A549 (cell line): ENCODE results near the gene KLHL3. TPM values are rescaled to one million over a fixed set of nuclear protein-coding genes. Genes with fewer than 3 reads are reported as not detected.

ENCODE experiments used
- ATAC-seq, 2 experiments: fragments of 200-7000 bp in 1 of 2; fragments of >200 bp in 1 of 2; cut with Nextera tagmentation in 1 of 2; cut with Tn5 transposase in 1 of 2; 3 replicates each; pipeline versions ENCODE4 v1.8.0 to v1.9.1; 2018 to 2020; ENCODE audit warnings: mild to moderate bottlenecking in 1 of 2, moderate library complexity in 1 of 2
- CTCF ChIA-PET: fragments of 300-600 bp; sonication (Branson Sonifier 250); formaldehyde crosslinking; extraction: SDS; loops from one replicate; lab custom pipeline; 2021; ENCODE audit warnings: antibody characterized with exemption, inconsistent platforms; lab: Yijun Ruan, JAX
- POLR2A ChIA-PET: fragments of 350-600 bp; formaldehyde crosslinking; extraction: SDS; loops from one replicate; lab custom pipeline; 2021; ENCODE audit warnings: antibody characterized with exemption, inconsistent platforms; lab: Yijun Ruan, JAX
- DNase-seq, 2 experiments: peaks; one replicate each; pipeline versions ENCODE4 v3.0.0 to v3.0.0-alpha.2; 2011 to 2016; ENCODE audit warnings: low read depth in 1 of 2, low spot score in 1 of 2
- FAIRE-seq: peaks from 2 replicates; lab custom pipeline; 2011; peaks lifted over from hg19 to GRCh38; lab: Jason Lieb, UNC
- H3K27ac ChIP-seq, 2 experiments: fragments of >200 bp; sonication (Bioruptor Twin); formaldehyde crosslinking; 3 replicates each; pipeline ENCODE4 v1.5.1; 2016 to 2017
- H3K4me1 ChIP-seq: fragments of >200 bp; sonication (Bioruptor Twin); formaldehyde crosslinking; 3 replicates; pipeline ENCODE4 v1.6.1; 2016
- H3K4me2 ChIP-seq: fragments of >200 bp; sonication (Bioruptor Twin); formaldehyde crosslinking; 3 replicates; pipeline ENCODE4 v1.6.1; 2016
- H3K4me3 ChIP-seq: fragments of >200 bp; sonication (Bioruptor Twin); formaldehyde crosslinking; 3 replicates; pipeline ENCODE4 v1.5.1; 2016
- H3K9me3 ChIP-seq: fragments of >200 bp; sonication (Bioruptor Twin); formaldehyde crosslinking; 3 replicates; pipeline ENCODE4 v1.6.1; 2016
- BCL3 ChIP-seq: fragments of >200 bp; sonication (Bioruptor Twin); formaldehyde crosslinking; IDR thresholded peaks from 3 replicates; pipeline ENCODE4 v1.6.1; 2016
- CBX2 ChIP-seq: fragments of 200-600 bp; sonication (generic); IDR thresholded peaks from 2 replicates; pipeline ENCODE4 v1.6.1; 2016; ENCODE audit warnings: low read depth, mild to moderate bottlenecking, borderline replicate concordance
- CBX8 ChIP-seq: fragments of 200-600 bp; sonication (generic); IDR thresholded peaks from 2 replicates; pipeline ENCODE4 v1.6.1; 2016
- CEBPB ChIP-seq, 2 experiments: fragments of >200 bp in 1 of 2; sonication (Bioruptor Twin) in 1 of 2; formaldehyde crosslinking in 1 of 2; IDR thresholded peaks; 2 replicates each; pipeline ENCODE4 v1.6.1; 2012 to 2016
- EHF ChIP-seq: fragments of 250-450 bp; sonication (Bioruptor Pico); IDR thresholded peaks from 2 replicates; pipeline ENCODE4 v1.5.0; 2020; ENCODE audit warnings: mild to moderate bottlenecking
- EHMT2 ChIP-seq: fragments of 200-600 bp; sonication (generic); IDR thresholded peaks from 2 replicates; pipeline ENCODE4 v1.6.1; 2016; ENCODE audit warnings: antibody characterized with exemption, low read depth, mild to moderate bottlenecking, moderate library complexity
- ESRRA ChIP-seq: fragments of 150-350 bp; IDR thresholded peaks from 2 replicates; pipeline ENCODE4 v1.6.1; 2014; ENCODE audit warnings: mild to moderate bottlenecking, low read length, borderline replicate concordance
- FOSL2 ChIP-seq, 2 experiments: fragments of 450-650 bp in 1 of 2; fragments of >200 bp in 1 of 2; sonication (Bioruptor Twin) in 1 of 2; formaldehyde crosslinking; IDR thresholded peaks; 2 replicates each; pipeline versions ENCODE4 v1.5.0 to v1.6.1; 2016 to 2020; ENCODE audit warnings: mild to moderate bottlenecking in 1 of 2, moderate library complexity in 1 of 2
- GATA3 ChIP-seq: IDR thresholded peaks from 2 replicates; pipeline ENCODE4 v1.6.1; 2012; ENCODE audit warnings: borderline replicate concordance
- HOXB13 ChIP-seq: fragments of 250-450 bp; sonication (Bioruptor Pico); IDR thresholded peaks from 2 replicates; pipeline ENCODE4 v1.5.0; 2020; ENCODE audit warnings: low read depth, mild to moderate bottlenecking, moderate library complexity
- JUN ChIP-seq, 2 experiments: fragments of >200 bp; sonication (Bioruptor Twin); formaldehyde crosslinking; IDR thresholded peaks; 2 replicates in 1 of 2; 3 replicates in 1 of 2; pipeline ENCODE4 v1.6.1; 2016 to 2017
- MAZ ChIP-seq: fragments of 150-350 bp; IDR thresholded peaks from 2 replicates; pipeline ENCODE4 v1.6.1; 2014; ENCODE audit warnings: antibody characterized with exemption, low read depth, low read length, borderline replicate concordance
- MYC ChIP-seq: IDR thresholded peaks from 2 replicates; pipeline ENCODE4 v1.6.1; 2012; ENCODE audit warnings: mild to moderate bottlenecking, inconsistent platforms, low read length, improper control_type of control experiment, borderline replicate concordance
- PHF8 ChIP-seq: fragments of 200-600 bp; sonication (generic); IDR thresholded peaks from 2 replicates; pipeline ENCODE4 v1.6.1; 2016; ENCODE audit warnings: low read depth, mild to moderate bottlenecking, antibody characterized with exemption, moderate library complexity, borderline replicate concordance
- POLR2A ChIP-seq: IDR thresholded peaks from 2 replicates; pipeline ENCODE4 v1.6.1; 2012; ENCODE audit warnings: mild to moderate bottlenecking, low read length
- POLR2AphosphoS2 ChIP-seq: conservative IDR thresholded peaks from 2 replicates; pipeline ENCODE4 v1.6.1; 2012; ENCODE audit warnings: low read length, improper control_type of control experiment, inconsistent platforms
- RAD21 ChIP-seq, 2 experiments: fragments of >200 bp in 1 of 2; sonication (Bioruptor Twin) in 1 of 2; formaldehyde crosslinking in 1 of 2; IDR thresholded peaks in 1 of 2; conservative IDR thresholded peaks in 1 of 2; 2 replicates in 1 of 2; 3 replicates in 1 of 2; pipeline ENCODE4 v1.6.1; 2012 to 2018; ENCODE audit warnings: inconsistent platforms in 1 of 2
- SMC3 ChIP-seq: fragments of >200 bp; sonication (Bioruptor Twin); formaldehyde crosslinking; IDR thresholded peaks from 3 replicates; pipeline ENCODE4 v1.6.1; 2018; ENCODE audit warnings: inconsistent platforms
- USF2 ChIP-seq: fragments of 450-650 bp; IDR thresholded peaks from 2 replicates; pipeline ENCODE4 v1.6.1; 2014; ENCODE audit warnings: antibody characterized with exemption
- ZFP36 ChIP-seq: fragments of 450-650 bp; IDR thresholded peaks from 2 replicates; pipeline ENCODE4 v1.6.1; 2014; ENCODE audit warnings: borderline replicate concordance; ENCODE audit not compliant: partially characterized antibody
- WGBS: methylation state at CpG from one replicate; pipeline ENCODE4 v1.1.6; 2017; ENCODE audit errors: missing lambda C conversion rate; 5-methylcytosine and 5-hydroxymethylcytosine counted together
- polyA plus RNA-seq, 4 experiments: library from polyadenylated mRNA; depleted of rRNA in 3 of 4; stranded (reverse); fragments of >200 nt; fragmentation: RNase III in 1 of 4; extraction: RNeasy Plus Mini Kit Qiagen cat#74134 plus additional on column Dnase treatment in 1 of 4; gene quantifications; 2 replicates in 3 of 4; 3 replicates in 1 of 4; pipeline ENCODE4 v1.2.3, GENCODE V29; 2011 to 2017

Gene KLHL3
- polyA plus RNA-seq, 2 of the 4 experiments (the other 2 are of a cell fraction): 0.35 to 1.1 TPM

GRCh38 chr5:137761566-137761965 is 25.7 kb upstream of the KLHL3 start:
- TF ChIP-seq POLR2A (no peak), BCL3 (no peak), MYC (no peak), MAZ (no peak), JUN (IDR thresholded peaks at IDR 0.05) (no peak), SMC3 (no peak), CBX8 (no peak), EHMT2 (no peak), USF2 (no peak), PHF8 (no peak), ZFP36 (no peak), POLR2AphosphoS2 (no peak), HOXB13 (CRISPR knock-in tag) (no peak), CEBPB (IDR thresholded peaks at IDR 0.05) (no peak), ESRRA (no peak), CBX2 (no peak)
- Histone ChIP-seq H3K9me3 (0 out of 3 replicates have a peak, but pooled peaks cover 5% of the 10 kb centered on the region), H3K4me1 (peaks cover 33% of the 10 kb centered on the region), H3K27ac (peak overlapping the region in 1 of 2 experiments; percentile 41; a peak in 2 of 6 replicates), H3K4me2 (peak overlapping the region; percentile 31; the same call in 1 of the 3 replicates), H3K4me3 (no peak overlapping the region)
- peak in 1 of 2 experiments; percentile 56 for DNase-seq
- no peak for FAIRE-seq
- no peak; a peak in 1 of 6 replicates for ATAC-seq
- 70% methylated on average over 3 of the region's 3 CpGs for WGBS
- POLR2A ChIA-PET: interaction anchor here (1.3 kb wide), 1 partner anchor 10 kb away, joined by 3 read pairs; no protein-coding TSS in a partner anchor
- CTCF ChIA-PET: interaction anchor here (0.5 to 8.7 kb wide), 5 partner anchors 17 to 274 kb away, joined by 3 to 58 read pairs (median 3); no protein-coding TSS in a partner anchor

- 34% methylated on average over 7 of the region's 7 CpGs for WGBS
- peak overlapping the region; percentile 31; the same call in 2 of the 3 replicates for H3K4me2 ChIP-seq
- CTCF ChIA-PET: interaction anchor here (0.5 to 8.7 kb wide), 8 partner anchors 10 to 275 kb away, joined by 3 to 58 read pairs (median 4); no protein-coding TSS in a partner anchor
- TF ChIP-seq FOSL2 (IDR thresholded peaks at IDR 0.05) (no peak), FOSL2 (CRISPR knock-in tag; IDR thresholded peaks at IDR 0.05) (peak; percentile 86), CBX8 (no peak), EHF (CRISPR knock-in tag) (no peak), RAD21 (conservative IDR thresholded peaks at IDR 0.05 in 1 of 2, IDR thresholded peaks at IDR 0.05 in 1 of 2) (no peak), POLR2A (no peak), EHMT2 (no peak), GATA3 (peak; percentile 90; the same call in 1 of the 2 replicates), CEBPB (IDR thresholded peaks at IDR 0.05) (peak in 1 of 2 experiments; percentile 66; a peak in 1 of 4 replicates)
- POLR2A ChIA-PET: interaction anchor here (1.3 kb wide), 1 partner anchor 9 kb away, joined by 3 read pairs; no protein-coding TSS in a partner anchor
- peak in 1 of 2 experiments; percentile 72; a peak in 3 of 6 replicates for ATAC-seq
- H3K27ac ChIP-seq: peak overlapping the region; percentile 8 to 41; a peak in 4 of 6 replicates
- H3K4me3 ChIP-seq: no peak overlapping the region
- peak in 1 of 2 experiments; percentile 73 for DNase-seq
- H3K4me1 ChIP-seq: peaks cover 33% of the 10 kb centered on the region
- FAIRE-seq: peak; percentile 18
- H3K9me3 ChIP-seq: 0 out of 3 replicates have a peak, but pooled peaks cover 5% of the 10 kb centered on the region
These were observed 25.0 kb upstream of the KLHL3 start for GRCh38 chr5:137760719-137761516.
